Lung (tissue), 12 donors: ENCODE measurements around the gene TCEA3. TPM values are rescaled to one million over a fixed set of nuclear protein-coding genes. Genes with fewer than 3 reads are reported as not detected.
A peak's percentile ranks its signal among the peaks of the same experiment; 100 is the strongest.

ENCODE experiments used
- ATAC-seq: fragments of 200-7000 bp; cut with Tn5 transposase; one replicate; pipeline ENCODE4 v1.9.1; 2020; ENCODE audit warnings: moderate number of reproducible peaks; ENCODE audit not compliant: insufficient read depth, low FRiP score
- DNase-seq, 3 donors: peaks; one replicate each; pipeline ENCODE4 v3.0.0-alpha.2; 2013 to 2017
- H3K27ac ChIP-seq, 2 donors: one replicate each; pipeline ENCODE4 v1.5.1; 2013; ENCODE audit warnings: mild to moderate bottlenecking in 2 of 2, moderate library complexity in 2 of 2, control low read depth in 1 of 2, inconsistent platforms in 1 of 2, low read depth in 1 of 2, low read length in 1 of 2
- H3K27me3 ChIP-seq, 3 donors: one replicate each; pipeline ENCODE4 v1.5.1; 2013; ENCODE audit warnings: low read length in 2 of 3; ENCODE audit not compliant: control insufficient read depth in 3 of 3, insufficient read depth in 3 of 3
- H3K36me3 ChIP-seq, 4 donors: one replicate each; pipeline ENCODE4 v1.5.1; 2013; ENCODE audit warnings: low read length in 4 of 4, mild to moderate bottlenecking in 1 of 4, moderate library complexity in 1 of 4; ENCODE audit not compliant: control insufficient read depth in 4 of 4, insufficient read depth in 4 of 4
- H3K4me1 ChIP-seq, 5 donors: one replicate each; pipeline ENCODE4 v1.5.1; 2013; ENCODE audit warnings: low read length in 5 of 5, mild to moderate bottlenecking in 2 of 5, moderate library complexity in 1 of 5; ENCODE audit not compliant: control insufficient read depth in 5 of 5, insufficient read depth in 5 of 5
- H3K4me3 ChIP-seq: one replicate; pipeline ENCODE4 v1.5.1; 2013; ENCODE audit warnings: mild to moderate bottlenecking, control low read depth, moderate library complexity
- H3K9ac ChIP-seq, 2 donors: one replicate each; pipeline ENCODE4 v1.5.1; 2013; ENCODE audit warnings: low read length in 2 of 2, control low read depth in 1 of 2; ENCODE audit not compliant: insufficient read depth in 1 of 2
- H3K9me3 ChIP-seq, 4 donors: one replicate each; pipeline ENCODE4 v1.5.1; 2013; ENCODE audit warnings: low read length in 3 of 4, mild to moderate bottlenecking in 1 of 4, moderate library complexity in 1 of 4; ENCODE audit not compliant: control insufficient read depth in 4 of 4, insufficient read depth in 3 of 4
- WGBS, 2 donors: extraction: QIAGEN DNeasy Blood & Tissue Kit; methylation state at CpG; one replicate each; pipeline ENCODE4 v1.1.7; 2013; 5-methylcytosine and 5-hydroxymethylcytosine counted together
- polyA plus RNA-seq, 2 donors: library from polyadenylated mRNA; stranded (reverse); fragments of 200-250 nt; gene quantifications; one replicate each; pipeline ENCODE4 v1.2.1, GENCODE V29; 2013
- total RNA-seq, 2 donors: library from RNA; depleted of rRNA in 1 of 2; stranded (reverse); fragments of >200 nt in 1 of 2; gene quantifications; one replicate each; pipeline ENCODE4 v1.2.1, GENCODE V29; 2014 to 2021
- TF ChIP-seq, protein P1 (sequence below): IDR thresholded peaks from 2 replicates; pipeline ENCODE4 v1.5.1; 2012; ENCODE audit warnings: mild to moderate bottlenecking; ENCODE audit errors: control extremely low read depth, extremely low read depth
- donor health status: control.
- donor health status: control.
- donor health status: Bipolar disorder and iron deficiency.
- donor health status: healthy.
- donor health status: DM: yes; HTN: yes; CAD: no.

TCEA3 gene
- total and polyA plus RNA-seq, 4 donors: 10.3 to 37.5 (median 29.9) TPM

DNA sequence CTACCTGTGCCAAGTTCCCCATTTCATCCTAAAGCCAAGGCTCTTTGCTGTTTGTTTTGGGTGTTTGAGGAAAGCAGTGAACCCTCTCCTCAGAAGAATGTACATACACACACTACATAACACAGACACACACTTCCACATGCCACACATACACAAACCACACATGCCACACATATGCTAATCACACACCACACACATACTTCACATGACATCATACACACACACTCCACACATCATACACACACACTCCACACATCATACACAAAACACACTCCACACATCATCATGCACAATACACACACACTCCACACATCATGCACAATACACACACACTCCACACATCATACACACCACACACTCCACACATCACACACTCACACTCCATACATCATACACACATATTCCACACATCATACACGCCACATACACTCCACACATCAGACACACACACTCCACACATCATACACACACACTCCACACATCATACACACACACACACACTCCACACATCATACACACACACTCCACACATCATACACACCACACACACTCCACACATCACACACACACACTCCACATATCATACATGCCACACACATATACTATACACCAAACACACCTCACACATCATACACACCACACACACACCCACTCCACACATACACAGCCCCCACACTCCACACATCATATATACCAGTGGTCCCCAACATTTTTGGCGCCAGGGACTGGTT lies 32.3 kb downstream of the TCEA3 start:
- ATAC-seq: no peak
- H3K4me3 ChIP-seq: no peak overlapping the region

DNA sequence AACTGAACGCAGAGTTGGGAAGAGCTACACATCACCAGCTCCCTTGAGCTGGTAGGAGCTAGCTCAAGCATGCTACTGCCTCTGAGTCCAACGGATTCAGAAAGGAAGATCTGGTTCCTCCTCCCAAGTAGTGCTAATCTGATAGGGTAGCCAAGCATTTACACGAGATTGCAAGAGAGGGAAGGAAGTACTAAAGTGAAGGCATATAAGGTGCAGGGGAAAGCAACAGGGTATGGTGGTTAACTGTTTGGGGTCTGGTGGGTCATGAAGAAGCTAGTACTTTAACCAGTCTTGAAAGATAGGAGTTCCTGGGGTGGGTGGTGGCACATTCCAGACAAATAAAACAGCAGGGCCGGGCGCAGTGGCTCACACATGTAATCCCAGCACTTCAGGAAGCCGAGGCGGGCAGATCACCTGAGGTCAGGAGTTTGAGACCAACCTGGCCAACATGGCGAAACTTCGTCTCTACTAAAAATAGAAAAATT lies 34.7 kb downstream of the TCEA3 start:
- ATAC-seq: no peak
- Histone ChIP-seq H3K9ac (no peak overlapping the region), H3K27me3 (peaks cover 0 to 3% (median 0%) of the 10 kb centered on the region in 3 donors)

More for the DNA sequence above, 32.3 kb downstream of the TCEA3 start:
- TF ChIP-seq, protein P1, sequence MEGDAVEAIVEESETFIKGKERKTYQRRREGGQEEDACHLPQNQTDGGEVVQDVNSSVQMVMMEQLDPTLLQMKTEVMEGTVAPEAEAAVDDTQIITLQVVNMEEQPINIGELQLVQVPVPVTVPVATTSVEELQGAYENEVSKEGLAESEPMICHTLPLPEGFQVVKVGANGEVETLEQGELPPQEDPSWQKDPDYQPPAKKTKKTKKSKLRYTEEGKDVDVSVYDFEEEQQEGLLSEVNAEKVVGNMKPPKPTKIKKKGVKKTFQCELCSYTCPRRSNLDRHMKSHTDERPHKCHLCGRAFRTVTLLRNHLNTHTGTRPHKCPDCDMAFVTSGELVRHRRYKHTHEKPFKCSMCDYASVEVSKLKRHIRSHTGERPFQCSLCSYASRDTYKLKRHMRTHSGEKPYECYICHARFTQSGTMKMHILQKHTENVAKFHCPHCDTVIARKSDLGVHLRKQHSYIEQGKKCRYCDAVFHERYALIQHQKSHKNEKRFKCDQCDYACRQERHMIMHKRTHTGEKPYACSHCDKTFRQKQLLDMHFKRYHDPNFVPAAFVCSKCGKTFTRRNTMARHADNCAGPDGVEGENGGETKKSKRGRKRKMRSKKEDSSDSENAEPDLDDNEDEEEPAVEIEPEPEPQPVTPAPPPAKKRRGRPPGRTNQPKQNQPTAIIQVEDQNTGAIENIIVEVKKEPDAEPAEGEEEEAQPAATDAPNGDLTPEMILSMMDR: no peak
- no peak overlapping the region for H3K27ac ChIP-seq
- no peak for DNase-seq
- 79 to 85% methylated on average over 2 of the region's 2 CpGs for WGBS, 2 donors
- peaks cover 0 to 11% (median 0%) of the 10 kb centered on the region in 5 donors for H3K4me1 ChIP-seq
- peak overlapping the region in 1 of 2 donors; percentile 1 for H3K9ac ChIP-seq
- peaks cover 0 to 1% (median 0%) of the 10 kb centered on the region in 4 donors for H3K9me3 ChIP-seq
- peaks cover 0 to 5% (median 2%) of the 10 kb centered on the region in 4 donors for H3K36me3 ChIP-seq
- H3K27me3 ChIP-seq: no peaks in the 10 kb centered on the region

DNA sequence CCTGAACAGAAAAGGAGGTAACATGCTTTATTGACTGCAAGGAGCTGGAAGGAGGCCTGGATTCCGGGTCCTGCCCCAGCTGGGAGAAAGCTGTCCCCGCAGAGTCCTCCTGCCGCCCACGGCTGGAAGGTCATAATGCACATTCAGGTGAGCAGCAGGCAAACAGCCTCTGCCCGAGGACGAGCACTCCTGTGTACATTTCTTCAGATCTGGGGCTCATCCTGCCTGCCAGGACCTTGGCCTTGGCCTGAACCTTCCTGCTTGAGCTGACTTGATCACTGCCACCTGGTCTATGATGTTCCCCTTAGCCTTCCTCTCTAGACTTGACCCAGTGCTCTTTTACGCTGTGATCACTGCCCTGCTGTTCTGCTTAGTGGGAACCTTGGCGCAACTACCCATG lies 37.1 kb downstream of the TCEA3 start:
- TF ChIP-seq, protein P1: no peak
- H3K9ac ChIP-seq: no peak overlapping the region
- DNase-seq (no peak), ATAC-seq (no peak)
- H3K27me3 ChIP-seq: peaks cover 0 to 3% (median 0%) of the 10 kb centered on the region in 3 donors
- WGBS, 2 donors: 95 to 99% methylated on average over 8 of the region's 8 CpGs
- no peaks in the 10 kb centered on the region for H3K9me3 ChIP-seq
- peaks cover 0 to 4% (median 0%) of the 10 kb centered on the region in 5 donors for H3K4me1 ChIP-seq
- H3K27ac ChIP-seq: no peak overlapping the region
- H3K36me3 ChIP-seq: peaks cover 0 to 5% (median under 1%) of the 10 kb centered on the region in 4 donors
- no peak overlapping the region for H3K4me3 ChIP-seq

More for the DNA sequence above, 34.7 kb downstream of the TCEA3 start:
- H3K9me3 ChIP-seq: no peaks in the 10 kb centered on the region
- WGBS, 2 donors: 64 to 75% methylated on average over 9 of the region's 9 CpGs
- H3K27ac ChIP-seq: no peak overlapping the region
- peaks cover 0 to 5% (median 2%) of the 10 kb centered on the region in 4 donors for H3K36me3 ChIP-seq
- peaks cover 0 to 5% (median 0%) of the 10 kb centered on the region in 5 donors for H3K4me1 ChIP-seq
- no peak overlapping the region for H3K4me3 ChIP-seq
- TF ChIP-seq, protein P1: no peak
- DNase-seq: no peak
